Measurements from ENCODE around the gene PPFIA3. TPM values are rescaled to one million over a fixed set of nuclear protein-coding genes. Genes with fewer than 3 reads are reported as not detected.
"Not testable (repeated sequence)": the region's sequence is repeated elsewhere in the genome, so short reads cannot be mapped to it uniquely, and the experiment has no call there.

PPFIA3 gene
- total RNA-seq, 1 experiment from 2014 or later: 33.6 TPM

DNA sequence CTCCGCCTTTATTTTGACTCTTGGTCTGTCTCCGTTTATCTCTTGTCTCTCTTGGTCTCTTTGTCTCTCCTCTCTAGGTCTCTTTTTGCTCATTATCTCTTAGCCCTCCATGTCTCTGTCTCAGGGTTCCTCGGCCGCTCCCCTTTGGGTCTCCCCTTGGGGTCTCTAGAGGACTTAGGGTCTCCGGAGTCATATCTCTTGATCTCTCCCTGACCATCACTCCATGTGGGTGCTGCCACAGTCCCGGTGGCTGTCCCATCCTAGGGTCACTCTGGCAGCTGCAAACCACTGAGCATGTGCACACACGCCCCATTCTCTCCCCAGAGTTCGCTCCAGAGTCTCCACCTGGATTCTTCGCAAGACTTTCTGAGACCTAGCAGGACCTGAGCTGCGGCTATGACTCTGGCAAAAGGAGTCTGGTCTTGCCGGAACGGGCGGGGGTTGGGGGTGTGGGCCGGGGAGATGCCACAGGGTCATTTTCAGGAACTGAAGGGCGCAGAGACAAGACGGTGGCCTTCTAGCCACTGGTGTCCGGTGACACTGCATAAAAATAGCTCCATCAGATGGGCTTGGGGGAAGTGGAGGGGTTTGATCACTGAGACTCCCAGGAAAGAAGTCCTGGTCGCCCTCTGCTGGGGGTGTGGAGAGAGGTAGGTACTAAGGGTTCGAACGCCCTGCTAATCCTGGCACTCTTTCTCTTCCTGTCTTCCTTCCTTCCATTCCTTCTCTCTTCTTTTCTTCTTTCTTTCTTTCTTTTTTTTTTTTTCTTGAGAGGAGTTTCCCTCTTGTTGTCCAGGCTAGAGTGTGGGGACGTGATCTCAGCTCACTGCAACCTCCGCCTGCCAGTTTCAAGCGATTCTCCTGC is 45.6 kb upstream of the PPFIA3 start:
- peak; percentile 70 for DNase-seq (ENCODE audit: low spot score)
- no peak overlapping the region for H3K27ac ChIP-seq (ENCODE audit: low read depth, low read length, poor library complexity, severe bottlenecking)
- TF ChIP-seq EZH2 (IDR thresholded peaks at IDR 0.05; ENCODE audit: borderline replicate concordance, low read depth, low read length, poor library complexity, severe bottlenecking): no peak
- TF ChIP-seq, protein P1, sequence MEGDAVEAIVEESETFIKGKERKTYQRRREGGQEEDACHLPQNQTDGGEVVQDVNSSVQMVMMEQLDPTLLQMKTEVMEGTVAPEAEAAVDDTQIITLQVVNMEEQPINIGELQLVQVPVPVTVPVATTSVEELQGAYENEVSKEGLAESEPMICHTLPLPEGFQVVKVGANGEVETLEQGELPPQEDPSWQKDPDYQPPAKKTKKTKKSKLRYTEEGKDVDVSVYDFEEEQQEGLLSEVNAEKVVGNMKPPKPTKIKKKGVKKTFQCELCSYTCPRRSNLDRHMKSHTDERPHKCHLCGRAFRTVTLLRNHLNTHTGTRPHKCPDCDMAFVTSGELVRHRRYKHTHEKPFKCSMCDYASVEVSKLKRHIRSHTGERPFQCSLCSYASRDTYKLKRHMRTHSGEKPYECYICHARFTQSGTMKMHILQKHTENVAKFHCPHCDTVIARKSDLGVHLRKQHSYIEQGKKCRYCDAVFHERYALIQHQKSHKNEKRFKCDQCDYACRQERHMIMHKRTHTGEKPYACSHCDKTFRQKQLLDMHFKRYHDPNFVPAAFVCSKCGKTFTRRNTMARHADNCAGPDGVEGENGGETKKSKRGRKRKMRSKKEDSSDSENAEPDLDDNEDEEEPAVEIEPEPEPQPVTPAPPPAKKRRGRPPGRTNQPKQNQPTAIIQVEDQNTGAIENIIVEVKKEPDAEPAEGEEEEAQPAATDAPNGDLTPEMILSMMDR (conservative IDR thresholded peaks at IDR 0.05; ENCODE audit: low read depth, low read length): peak; percentile 53
- intact Hi-C loops (cut with micrococcal nuclease; ENCODE audit: unreplicated experiment): no loop called here
- CTCF ChIA-PET: interaction anchor here (0.5 to 1.3 kb wide), 4 partner anchors 24 to 454 kb away, joined by 3 to 6 read pairs (median 4); partner anchors contain the start of gene RCN3
- peaks cover 5% of the 10 kb centered on the region for H3K4me1 ChIP-seq (ENCODE audit: insufficient read depth, low read length, poor library complexity, severe bottlenecking)
- no peaks in the 10 kb centered on the region for H3K9me3 ChIP-seq (ENCODE audit: low read depth, low read length, poor library complexity, severe bottlenecking)
- peaks cover 24% of the 10 kb centered on the region for H3K27me3 ChIP-seq (replicated peaks; ENCODE audit: insufficient read depth, low read depth, low read length, poor library complexity)
- no TSS peak for BruUV-seq (replicated peaks)
- no peaks in the 10 kb centered on the region for H3K36me3 ChIP-seq (ENCODE audit: insufficient read depth, low read length, poor library complexity, severe bottlenecking)
- POLR2A ChIA-PET (ENCODE audit: low non-redundant PET): interaction anchor here (0.6 kb wide), 1 partner anchor 75 kb away, joined by 3 read pairs; no protein-coding TSS in a partner anchor
- H3K4me3 ChIP-seq (ENCODE audit: low read depth, low read length, poor library complexity, severe bottlenecking): no peak overlapping the region

DNA sequence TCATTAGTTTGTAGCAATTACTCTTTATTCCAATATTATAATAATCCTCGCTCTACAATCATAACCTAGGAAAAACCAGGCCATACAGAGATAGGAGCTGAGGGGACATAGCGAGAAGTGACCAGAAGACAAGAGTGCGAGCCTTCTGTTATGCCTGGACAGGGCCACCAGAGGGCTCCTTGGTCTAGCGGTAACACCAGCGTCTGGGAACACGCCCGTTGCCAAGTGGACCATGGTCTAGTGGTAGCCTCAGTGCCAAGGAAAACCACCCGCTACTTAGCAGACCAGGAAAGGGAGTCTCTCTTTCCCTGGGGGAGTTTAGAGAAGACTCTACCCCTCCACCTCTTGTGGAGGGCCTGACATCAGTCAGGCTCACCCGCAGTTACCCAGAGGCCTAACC is 44.5 kb upstream of the PPFIA3 start:
- peaks cover 24% of the 10 kb centered on the region for H3K27me3 ChIP-seq (replicated peaks; ENCODE audit: insufficient read depth, low read depth, low read length, poor library complexity)
- H3K36me3 ChIP-seq (ENCODE audit: insufficient read depth, low read length, poor library complexity, severe bottlenecking); POLR2A ChIA-PET (ENCODE audit: low non-redundant PET): not testable (repeated sequence)

DNA sequence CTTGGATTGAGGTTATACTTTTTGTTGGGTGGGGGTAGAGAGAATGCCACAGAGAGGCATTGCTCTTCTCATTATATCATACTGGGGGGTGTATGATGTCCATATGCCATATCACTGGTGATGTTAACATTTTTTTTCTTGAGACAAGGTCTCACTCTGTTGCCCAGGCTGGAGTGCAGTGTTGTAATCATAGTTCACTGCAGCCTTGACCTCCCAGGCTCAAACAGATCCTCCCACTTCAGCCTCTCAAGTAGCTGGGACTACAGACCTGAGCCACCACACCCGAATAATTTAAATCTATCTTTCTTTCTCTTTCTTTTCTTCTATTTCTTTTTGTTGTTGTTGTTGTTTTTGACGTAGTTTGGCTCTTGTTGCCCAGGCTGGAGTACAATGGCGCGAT is 39.0 kb upstream of the PPFIA3 start:
- Histone ChIP-seq H3K36me3 (ENCODE audit: insufficient read depth, low read length, poor library complexity, severe bottlenecking) (no peaks in the 10 kb centered on the region), H3K4me3 (ENCODE audit: low read depth, low read length, poor library complexity, severe bottlenecking) (no peak overlapping the region), H3K9me3 (ENCODE audit: low read depth, low read length, poor library complexity, severe bottlenecking) (no peaks in the 10 kb centered on the region), H3K27ac (ENCODE audit: low read depth, low read length, poor library complexity, severe bottlenecking) (no peak overlapping the region), H3K27me3 (replicated peaks; ENCODE audit: insufficient read depth, low read depth, low read length, poor library complexity) (no peaks in the 10 kb centered on the region), H3K4me1 (ENCODE audit: insufficient read depth, low read length, poor library complexity, severe bottlenecking) (peaks cover 5% of the 10 kb centered on the region)
- intact Hi-C loops (cut with micrococcal nuclease; ENCODE audit: unreplicated experiment): no loop called here
- DNase-seq (ENCODE audit: low spot score): no peak
- CTCF ChIA-PET: no interaction called here
- BruUV-seq (replicated peaks): no TSS peak
- POLR2A ChIA-PET (ENCODE audit: low non-redundant PET): no interaction called here
- TF ChIP-seq, protein P1 (conservative IDR thresholded peaks at IDR 0.05; ENCODE audit: low read depth, low read length): no peak
- TF ChIP-seq EZH2 (IDR thresholded peaks at IDR 0.05; ENCODE audit: borderline replicate concordance, low read depth, low read length, poor library complexity, severe bottlenecking): no peak

More for the DNA sequence above, 44.5 kb upstream of the PPFIA3 start:
- peak; percentile 49 for DNase-seq (ENCODE audit: low spot score)
- H3K9me3 ChIP-seq (ENCODE audit: low read depth, low read length, poor library complexity, severe bottlenecking); H3K4me1 ChIP-seq (ENCODE audit: insufficient read depth, low read length, poor library complexity, severe bottlenecking); BruUV-seq (replicated peaks); H3K27ac ChIP-seq (ENCODE audit: low read depth, low read length, poor library complexity, severe bottlenecking); intact Hi-C loops (cut with micrococcal nuclease; ENCODE audit: unreplicated experiment); H3K4me3 ChIP-seq (ENCODE audit: low read depth, low read length, poor library complexity, severe bottlenecking): not testable (repeated sequence)
- CTCF ChIA-PET: interaction anchor here (1.1 to 1.3 kb wide), 3 partner anchors 23 to 150 kb away, joined by 3 to 4 read pairs (median 4); no protein-coding TSS in a partner anchor
- TF ChIP-seq, protein P1 (conservative IDR thresholded peaks at IDR 0.05; ENCODE audit: low read depth, low read length): peak; percentile 56
